K562 (cell line): ENCODE results near the gene CACNA1E.

ENCODE experiments used
- CTCF ChIP-seq, 3 experiments: IDR thresholded peaks in 2 of 3; conservative IDR thresholded peaks in 1 of 3; 2 replicates each; pipeline ENCODE4 v1.5.1; 2011 to 2012; ENCODE audit warnings: low read length in 3 of 3, mild to moderate bottlenecking in 3 of 3, control low read depth in 2 of 3, improper control_type of control experiment in 1 of 3, inconsistent platforms in 1 of 3, low read depth in 1 of 3, mixed read lengths in 1 of 3, moderate library complexity in 1 of 3; ENCODE audit not compliant: insufficient read depth in 2 of 3
- HNRNPK ChIP-seq: fragments of 200-400 bp; formaldehyde crosslinking; IDR thresholded peaks from one replicate; pipeline ENCODE4 v1.6.1; 2018; ENCODE audit warnings: mild to moderate bottlenecking, low read depth, low read length; ENCODE audit not compliant: poor library complexity, severe bottlenecking
- POLR3A ChIP-seq: IDR thresholded peaks from 2 replicates; pipeline ENCODE4 v1.6.1; 2011; ENCODE audit warnings: borderline replicate concordance, mild to moderate bottlenecking, moderate library complexity; ENCODE audit not compliant: insufficient read length, insufficient read depth; ENCODE audit errors: extremely low read depth
- ZNF583 ChIP-seq: fragments of 250-450 bp; sonication (Bioruptor Pico); IDR thresholded peaks from 2 replicates; pipeline ENCODE4 v1.4.0; 2020

DNA sequence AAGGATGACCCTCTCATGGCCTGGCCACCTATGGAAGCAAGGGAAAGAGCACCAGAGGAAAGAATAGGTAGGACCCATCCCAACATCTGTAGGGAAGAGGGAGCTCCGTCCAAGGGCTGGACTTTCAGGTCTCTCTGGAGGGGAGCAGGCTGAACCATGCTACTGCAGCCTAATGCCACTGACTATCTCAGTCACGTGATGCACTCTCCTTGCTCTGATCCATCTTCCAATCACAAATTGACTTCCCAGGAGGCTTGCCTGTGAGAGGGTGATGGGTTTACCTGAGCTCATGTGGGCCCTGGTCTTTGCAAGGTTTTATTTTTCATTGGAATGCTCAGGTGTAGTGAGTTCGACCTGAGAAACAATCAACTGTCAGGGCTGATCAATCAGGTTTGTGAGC is 128.8 kb downstream of the CACNA1E start:
- TF ChIP-seq CTCF (IDR thresholded peaks at IDR 0.05 in 2 of 3, conservative IDR thresholded peaks at IDR 0.05 in 1 of 3; ENCODE audit: insufficient read depth in 2 of 3, low read depth in 1 of 3, low read length in 3 of 3) (no peak), ZNF583 (CRISPR knock-in tag) (no peak), POLR3A (no peak), HNRNPK (no peak)
